HepG2 (cell line): Measurements from ENCODE around the gene SNAP47. TPM values are rescaled to one million over a fixed set of nuclear protein-coding genes. Genes with fewer than 3 reads are reported as not detected.

Source experiments
- ARID2 ChIP-seq: sonication (generic); formaldehyde crosslinking; IDR thresholded peaks from 2 replicates; pipeline ENCODE4 v1.8.1; 2022; ENCODE audit warnings: mild to moderate bottlenecking, missing genetic modification reagents, borderline replicate concordance
- E2F2 ChIP-seq: sonication (generic); formaldehyde crosslinking; IDR thresholded peaks from 2 replicates; pipeline ENCODE4 v1.4.0; 2020; ENCODE audit warnings: missing genetic modification reagents, borderline replicate concordance
- FOXO1 ChIP-seq: sonication (generic); formaldehyde crosslinking; IDR thresholded peaks from 2 replicates; pipeline ENCODE4 v1.4.0; 2020; ENCODE audit warnings: missing genetic modification reagents
- GABPB1 ChIP-seq: IDR thresholded peaks from 2 replicates; pipeline ENCODE4 v1.6.1; 2016; ENCODE audit warnings: mild to moderate bottlenecking, missing genetic modification reagents, moderate library complexity, missing compliant biosample characterization
- HINFP ChIP-seq: sonication (generic); formaldehyde crosslinking; IDR thresholded peaks from 2 replicates; pipeline ENCODE4 v1.4.0; 2020; ENCODE audit warnings: low read depth, mild to moderate bottlenecking, missing genetic modification reagents
- HNRNPUL1 ChIP-seq: fragments of 200-400 bp; formaldehyde crosslinking; IDR thresholded peaks from 2 replicates; pipeline ENCODE4 v1.6.1; 2017; ENCODE audit warnings: low read depth, mild to moderate bottlenecking, low read length, moderate library complexity
- KAT2B ChIP-seq: fragments of 150-350 bp; IDR thresholded peaks from 2 replicates; pipeline ENCODE4 v1.6.1; 2014; ENCODE audit warnings: low read depth, low read length, borderline replicate concordance
- KDM5A ChIP-seq: fragments of 200-600 bp; sonication (generic); IDR thresholded peaks from 2 replicates; pipeline ENCODE4 v1.7.0; 2018; ENCODE audit warnings: antibody characterized with exemption, mild to moderate bottlenecking, low read length, borderline replicate concordance
- PPARG ChIP-seq: conservative IDR thresholded peaks from 2 replicates; pipeline ENCODE4 v1.6.1; 2016; ENCODE audit warnings: missing biosample characterization, missing genetic modification reagents
- RFXAP ChIP-seq: sonication (generic); formaldehyde crosslinking; IDR thresholded peaks from 2 replicates; pipeline ENCODE4 v1.4.0; 2020; ENCODE audit warnings: missing genetic modification reagents, borderline replicate concordance
- SP5 ChIP-seq: IDR thresholded peaks from 2 replicates; pipeline ENCODE4 v1.6.1; 2016; ENCODE audit warnings: low read depth, borderline replicate concordance
- STAG1 ChIP-seq: sonication (generic); formaldehyde crosslinking; IDR thresholded peaks from 2 replicates; pipeline ENCODE4 v1.4.0; 2020; ENCODE audit warnings: missing genetic modification reagents
- TAF15 ChIP-seq: fragments of 200-400 bp; formaldehyde crosslinking; IDR thresholded peaks from one replicate; pipeline ENCODE4 v1.6.1; 2018; ENCODE audit warnings: mild to moderate bottlenecking, low read depth, low read length; ENCODE audit not compliant: poor library complexity, severe bottlenecking
- TOE1 ChIP-seq: sonication (generic); formaldehyde crosslinking; IDR thresholded peaks from 2 replicates; pipeline ENCODE4 v1.4.0; 2020; ENCODE audit warnings: mild to moderate bottlenecking, missing genetic modification reagents
- TOPORS ChIP-seq: sonication (generic); formaldehyde crosslinking; IDR thresholded peaks from 2 replicates; pipeline ENCODE4 v1.8.0; 2023; ENCODE audit warnings: mild to moderate bottlenecking, missing genetic modification reagents
- TRIM24 ChIP-seq: sonication (generic); formaldehyde crosslinking; IDR thresholded peaks from 2 replicates; pipeline ENCODE4 v1.8.0; 2022; ENCODE audit warnings: mild to moderate bottlenecking, missing genetic modification reagents
- ZBTB38 ChIP-seq: sonication (generic); formaldehyde crosslinking; IDR thresholded peaks from 2 replicates; pipeline ENCODE4 v1.5.1; 2020; ENCODE audit warnings: mild to moderate bottlenecking, missing genetic modification reagents
- ZNF205 ChIP-seq: IDR thresholded peaks from 2 replicates; pipeline ENCODE4 v1.6.1; 2018; ENCODE audit warnings: missing biosample characterization, missing genetic modification reagents
- ZNF225 ChIP-seq: sonication (generic); formaldehyde crosslinking; IDR thresholded peaks from 2 replicates; pipeline ENCODE4 v1.4.0; 2020; ENCODE audit warnings: mild to moderate bottlenecking, missing genetic modification reagents
- ZNF230 ChIP-seq: sonication (generic); formaldehyde crosslinking; IDR thresholded peaks from 2 replicates; pipeline ENCODE4 v1.4.0; 2020; ENCODE audit warnings: mild to moderate bottlenecking, missing genetic modification reagents
- ZNF235 ChIP-seq: sonication (generic); formaldehyde crosslinking; IDR thresholded peaks from 2 replicates; pipeline ENCODE4 v1.8.1; 2023; ENCODE audit warnings: mild to moderate bottlenecking, missing genetic modification reagents, borderline replicate concordance
- ZNF451 ChIP-seq: sonication (generic); formaldehyde crosslinking; IDR thresholded peaks from 2 replicates; pipeline ENCODE4 v1.5.0; 2020; ENCODE audit warnings: mild to moderate bottlenecking, missing genetic modification reagents
- ZNF468 ChIP-seq: sonication (generic); formaldehyde crosslinking; IDR thresholded peaks from 2 replicates; pipeline ENCODE4 v1.8.0; 2022; ENCODE audit warnings: mild to moderate bottlenecking, moderate library complexity, missing genetic modification reagents
- ZNF530 ChIP-seq: sonication (generic); formaldehyde crosslinking; IDR thresholded peaks from 2 replicates; pipeline ENCODE4 v1.5.0; 2020; ENCODE audit warnings: low read depth, mild to moderate bottlenecking, missing genetic modification reagents
- ZNF674 ChIP-seq: sonication (generic); formaldehyde crosslinking; IDR thresholded peaks from 2 replicates; pipeline ENCODE4 v1.5.0; 2020; ENCODE audit warnings: low read depth, mild to moderate bottlenecking, missing genetic modification reagents
- ZNF713 ChIP-seq: sonication (generic); formaldehyde crosslinking; IDR thresholded peaks from 2 replicates; pipeline ENCODE4 v1.4.0; 2020; ENCODE audit warnings: mild to moderate bottlenecking, missing genetic modification reagents
- ZSCAN5A ChIP-seq: sonication (generic); formaldehyde crosslinking; IDR thresholded peaks from 2 replicates; pipeline ENCODE4 v1.8.0; 2022; ENCODE audit warnings: mild to moderate bottlenecking, missing genetic modification reagents, borderline replicate concordance
- polyA plus RNA-seq, 8 experiments: library from polyadenylated mRNA; depleted of rRNA in 3 of 8; stranded (reverse) in 7 of 8; unstranded in 1 of 8; fragments of >200 nt; fragmentation: Illumina TruSeq in 4 of 8; extraction: Trizol in 4 of 8; gene quantifications; 2 replicates each; pipeline versions ENCODE4 v1.2.1 to v1.2.3, GENCODE V29; 2011 to 2016; ENCODE audit warnings: low read depth in 4 of 8, missing spikeins in 1 of 8, mixed read lengths in 1 of 8; ENCODE audit not compliant: insufficient read depth in 1 of 8
- total RNA-seq, 5 experiments: library from RNA; depleted of rRNA; stranded (reverse); fragments of >200 nt; fragmentation: Illumina TruSeq; extraction: Trizol; gene quantifications; 2 replicates each; pipeline ENCODE4 v1.2.3, GENCODE V29; 2016; ENCODE audit warnings: low read depth in 1 of 5

Gene SNAP47
- total and polyA plus RNA-seq, 2 of the 13 experiments (the other 11 are each of a cell fraction or from before 2014, with no cell fraction given), result 13.6 to 25.1 TPM

- TF ChIP-seq ZNF674 (CRISPR knock-in tag) (0 out of 2 replicates have a peak, but pooled peaks have one; percentile 57), FOXO1 (CRISPR knock-in tag) (peak; percentile 75), ZNF230 (peak; percentile 64; the same call in 1 of the 2 replicates), E2F2 (CRISPR knock-in tag) (0 out of 2 replicates have a peak, but pooled peaks have one; percentile 43), ZNF225 (peak; percentile 80), STAG1 (no peak), ARID2 (CRISPR knock-in tag) (0 out of 2 replicates have a peak, but pooled peaks have one; percentile 79), PPARG (CRISPR knock-in tag) (no peak; the same call in 1 of the 2 replicates), KDM5A (peak; percentile 89), ZNF713 (CRISPR knock-in tag) (0 out of 2 replicates have a peak, but pooled peaks have one; percentile 93), SP5 (CRISPR knock-in tag) (peak; percentile 72), TOE1 (peak; percentile 98; the same call in 1 of the 2 replicates), ZNF451 (CRISPR knock-in tag) (peak; percentile 96), TRIM24 (CRISPR knock-in tag) (no peak), KAT2B (no peak), ZNF468 (CRISPR knock-in tag) (peak; percentile 88), HINFP (CRISPR knock-in tag) (0 out of 2 replicates have a peak, but pooled peaks have one; percentile 20), RFXAP (peak; percentile 80), HNRNPUL1 (peak; percentile 67; the same call in 1 of the 2 replicates), TAF15 (no peak), GABPB1 (CRISPR knock-in tag) (peak; percentile 99), ZNF530 (CRISPR knock-in tag) (no peak), ZSCAN5A (peak; percentile 96; the same call in 1 of the 2 replicates), ZNF205 (peak; percentile 87), ZBTB38 (CRISPR knock-in tag) (peak; percentile 77), ZNF235 (CRISPR knock-in tag) (no peak), TOPORS (CRISPR knock-in tag) (peak; percentile 95)
These were observed at the start of gene SNAP47, which contains the start of gene JMJD4 (continued) for GRCh38 chr1:227734856-227735538.
